Gastroesophageal sphincter (tissue), 4 donors: Measurements from ENCODE around the gene ALPP. TPM values are rescaled to one million over a fixed set of nuclear protein-coding genes. Genes with fewer than 3 reads are reported as not detected.
"Not testable (repeated sequence)": the region's sequence is repeated elsewhere in the genome, so short reads cannot be mapped to it uniquely, and the experiment has no call there.

Source experiments
- ATAC-seq: fragments of 150-250 bp; one replicate; pipeline ENCODE4 v1.9.1; 2016; ENCODE audit warnings: mild to moderate bottlenecking, moderate library complexity
- H3K27ac ChIP-seq, 4 donors: fragments of 200-600 bp; sonication (generic) in 3 of 4; 1 replicate in 3 of 4; 2 replicates in 1 of 4; pipeline ENCODE4 v1.5.1; 2016 to 2019
- H3K27me3 ChIP-seq: fragments of 200-600 bp; sonication (generic); one replicate; pipeline ENCODE4 v1.5.1; 2019
- H3K36me3 ChIP-seq, 2 donors: fragments of 200-600 bp; sonication (generic); one replicate each; pipeline ENCODE4 v1.5.1; 2019; ENCODE audit warnings: control low read depth in 1 of 2
- H3K4me1 ChIP-seq, 3 donors: fragments of 200-600 bp; sonication (generic); 1 replicate in 2 of 3; 2 replicates in 1 of 3; pipeline ENCODE4 v1.5.1; 2016 to 2019; ENCODE audit warnings: control low read depth in 2 of 3
- H3K4me3 ChIP-seq, 2 donors: fragments of 200-600 bp; sonication (generic); one replicate each; pipeline ENCODE4 v1.5.1; 2019; ENCODE audit warnings: mild to moderate bottlenecking in 1 of 2, moderate library complexity in 1 of 2
- H3K9me3 ChIP-seq, 3 donors: fragments of 200-600 bp; sonication (generic); one replicate each; pipeline ENCODE4 v1.5.1; 2017 to 2019; ENCODE audit warnings: control low read depth in 2 of 3
- EP300 ChIP-seq: sonication (generic); formaldehyde crosslinking; IDR thresholded peaks from one replicate; pipeline ENCODE4 v1.6.1; 2017; ENCODE audit warnings: antibody characterized with exemption, mild to moderate bottlenecking
- POLR2A ChIP-seq, 2 donors: fragments of 450-650 bp; IDR thresholded peaks; one replicate each; pipeline ENCODE4 v1.6.1; 2017; ENCODE audit warnings: antibody characterized with exemption in 2 of 2, mild to moderate bottlenecking in 2 of 2, moderate library complexity in 1 of 2
- POLR2AphosphoS5 ChIP-seq: sonication (generic); formaldehyde crosslinking; IDR thresholded peaks from one replicate; pipeline ENCODE4 v1.6.1; 2017; ENCODE audit warnings: antibody characterized with exemption
- WGBS, 2 donors: methylation state at CpG; one replicate each; pipeline ENCODE4 v1.1.5; 2018; ENCODE audit warnings: low coverage in 1 of 2; 5-methylcytosine and 5-hydroxymethylcytosine counted together
- total RNA-seq, 4 donors: library from RNA; depleted of rRNA; stranded (reverse); fragments of >200 nt; gene quantifications; one replicate each; pipeline ENCODE4 v1.1.0, GENCODE V29; 2016
- TF ChIP-seq, protein P1 (sequence below), 4 experiments: fragments of 200-600 bp in 2 of 4; fragments of 450-650 bp in 2 of 4; sonication (generic) in 1 of 4; IDR thresholded peaks; one replicate each; pipeline ENCODE4 v1.5.1; 2017 to 2019; ENCODE audit warnings: antibody characterized with exemption in 4 of 4, mild to moderate bottlenecking in 2 of 4, moderate library complexity in 2 of 4

Gene ALPP
- total RNA-seq, result not detected

DNA sequence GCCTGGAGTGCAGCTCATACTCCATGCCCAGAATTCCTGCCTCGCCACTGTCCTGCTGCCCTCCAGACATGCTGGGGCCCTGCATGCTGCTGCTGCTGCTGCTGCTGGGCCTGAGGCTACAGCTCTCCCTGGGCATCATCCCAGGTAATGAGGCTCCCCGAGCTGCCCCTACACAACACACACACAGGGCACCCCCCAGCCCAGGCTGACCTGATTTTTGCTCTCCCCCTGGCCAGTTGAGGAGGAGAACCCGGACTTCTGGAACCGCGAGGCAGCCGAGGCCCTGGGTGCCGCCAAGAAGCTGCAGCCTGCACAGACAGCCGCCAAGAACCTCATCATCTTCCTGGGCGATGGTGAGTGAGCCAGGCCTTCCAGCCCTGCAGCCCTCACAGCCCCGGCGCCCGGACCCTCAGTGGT, at the start of gene ALPP:
TSS of gene ALPP (plus strand) at position 17 of the 417 bp plus-strand sequence. CDS start at position 69, 52 bp downstream.
- not testable (repeated sequence) for H3K4me1 ChIP-seq

DNA sequence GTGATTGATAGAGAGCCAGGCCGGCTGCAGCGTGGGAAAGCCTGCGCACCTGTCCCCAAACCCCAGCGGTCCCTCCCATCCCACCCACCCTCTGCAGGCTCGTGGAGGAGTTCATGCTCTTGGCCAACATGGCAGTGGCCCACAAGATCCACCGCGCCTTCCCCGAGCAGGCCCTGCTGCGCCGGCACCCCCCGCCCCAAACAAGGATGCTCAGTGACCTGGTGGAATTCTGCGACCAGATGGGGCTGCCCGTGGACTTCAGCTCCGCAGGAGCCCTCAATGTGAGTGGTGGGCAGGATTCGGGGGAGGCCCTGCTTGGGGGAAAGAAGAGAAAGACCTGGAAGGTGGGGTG, 48.9 kb upstream of the ALPP start:
- Histone ChIP-seq H3K4me1 (no peaks in the 10 kb centered on the region), H3K4me3 (no peak overlapping the region), H3K9me3 (no peaks in the 10 kb centered on the region), H3K27me3 (no peaks in the 10 kb centered on the region), H3K36me3 (peaks cover 0 to 22% of the 10 kb centered on the region in 2 donors), H3K27ac (no peak overlapping the region)
- 60% methylated on average over 2 of the region's 15 CpGs; no CpG with 5 or more reads in 1 of the 2 donors for WGBS, 2 donors
- no peak for TF ChIP-seq POLR2A (IDR thresholded peaks at IDR 0.05)
- TF ChIP-seq EP300, result no peak
- no peak for TF ChIP-seq POLR2AphosphoS5
- TF ChIP-seq, protein P1, sequence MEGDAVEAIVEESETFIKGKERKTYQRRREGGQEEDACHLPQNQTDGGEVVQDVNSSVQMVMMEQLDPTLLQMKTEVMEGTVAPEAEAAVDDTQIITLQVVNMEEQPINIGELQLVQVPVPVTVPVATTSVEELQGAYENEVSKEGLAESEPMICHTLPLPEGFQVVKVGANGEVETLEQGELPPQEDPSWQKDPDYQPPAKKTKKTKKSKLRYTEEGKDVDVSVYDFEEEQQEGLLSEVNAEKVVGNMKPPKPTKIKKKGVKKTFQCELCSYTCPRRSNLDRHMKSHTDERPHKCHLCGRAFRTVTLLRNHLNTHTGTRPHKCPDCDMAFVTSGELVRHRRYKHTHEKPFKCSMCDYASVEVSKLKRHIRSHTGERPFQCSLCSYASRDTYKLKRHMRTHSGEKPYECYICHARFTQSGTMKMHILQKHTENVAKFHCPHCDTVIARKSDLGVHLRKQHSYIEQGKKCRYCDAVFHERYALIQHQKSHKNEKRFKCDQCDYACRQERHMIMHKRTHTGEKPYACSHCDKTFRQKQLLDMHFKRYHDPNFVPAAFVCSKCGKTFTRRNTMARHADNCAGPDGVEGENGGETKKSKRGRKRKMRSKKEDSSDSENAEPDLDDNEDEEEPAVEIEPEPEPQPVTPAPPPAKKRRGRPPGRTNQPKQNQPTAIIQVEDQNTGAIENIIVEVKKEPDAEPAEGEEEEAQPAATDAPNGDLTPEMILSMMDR (IDR thresholded peaks at IDR 0.05), result no peak
- no peak for ATAC-seq

More for the DNA sequence above, at the start of gene ALPP:
- H3K36me3 ChIP-seq, H3K27ac ChIP-seq, H3K9me3 ChIP-seq, H3K4me3 ChIP-seq, ATAC-seq: not testable (repeated sequence)
- WGBS, 2 donors, result 100% methylated on average over 1 of the region's 12 CpGs; no CpG with 5 or more reads in 1 of the 2 donors
- H3K27me3 ChIP-seq, result peaks cover 64% of the 10 kb centered on the region

DNA sequence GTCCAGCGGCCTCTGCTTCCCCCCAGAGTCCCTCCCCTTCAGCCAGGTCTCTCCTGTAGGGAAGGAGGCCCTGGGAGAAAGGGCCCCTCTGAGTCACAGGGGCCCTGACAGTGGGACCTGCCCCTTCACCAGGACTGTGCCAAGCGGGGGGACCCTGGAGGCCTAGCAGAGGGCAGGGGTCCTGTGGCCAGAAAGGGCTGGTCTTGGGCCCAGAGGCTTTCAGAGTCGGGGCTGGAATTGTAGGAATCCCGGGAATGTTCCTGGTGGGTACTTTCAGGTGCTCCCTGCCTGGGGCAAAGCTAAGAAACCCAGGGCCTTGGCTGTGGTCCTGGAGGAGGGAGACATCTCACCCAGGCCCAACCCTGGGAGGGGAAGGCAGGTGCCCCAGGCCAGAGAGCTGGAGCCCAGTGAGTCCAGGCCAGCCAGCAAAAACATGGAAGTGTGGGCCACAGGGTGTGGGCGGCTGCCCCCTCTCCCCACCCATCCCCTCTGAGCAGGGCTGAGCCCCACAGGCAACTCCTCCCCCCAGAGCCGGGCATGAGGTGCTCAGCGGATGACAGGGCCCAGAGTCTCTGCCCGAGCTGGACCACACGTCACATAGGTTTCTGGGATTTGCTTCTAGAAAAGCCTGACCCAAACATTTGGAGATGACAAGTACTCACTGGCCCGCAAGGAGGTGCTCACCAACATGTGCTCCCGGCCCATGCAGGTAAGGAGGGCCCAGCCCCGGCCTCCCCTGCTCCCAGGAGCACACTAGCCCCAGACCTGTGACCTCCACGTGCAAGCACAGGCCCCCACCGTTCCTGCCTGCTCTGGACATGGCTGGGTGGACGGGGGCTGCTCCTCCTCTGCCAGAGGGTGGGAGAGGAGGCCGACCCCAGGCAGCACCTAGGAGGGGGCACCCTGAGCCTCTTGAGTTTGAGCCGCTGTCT, 48.2 kb upstream of the ALPP start:
- H3K9me3 ChIP-seq, result no peaks in the 10 kb centered on the region
- no peak for TF ChIP-seq POLR2A (IDR thresholded peaks at IDR 0.05)
- no peak overlapping the region for H3K4me3 ChIP-seq
- no peaks in the 10 kb centered on the region for H3K4me1 ChIP-seq
- H3K27me3 ChIP-seq, result no peaks in the 10 kb centered on the region
- no CpG with 5 or more reads among the region's 17 CpGs for WGBS, 2 donors
- peaks cover 0 to 29% of the 10 kb centered on the region in 2 donors for H3K36me3 ChIP-seq
- no peak overlapping the region for H3K27ac ChIP-seq
- no peak for ATAC-seq

DNA sequence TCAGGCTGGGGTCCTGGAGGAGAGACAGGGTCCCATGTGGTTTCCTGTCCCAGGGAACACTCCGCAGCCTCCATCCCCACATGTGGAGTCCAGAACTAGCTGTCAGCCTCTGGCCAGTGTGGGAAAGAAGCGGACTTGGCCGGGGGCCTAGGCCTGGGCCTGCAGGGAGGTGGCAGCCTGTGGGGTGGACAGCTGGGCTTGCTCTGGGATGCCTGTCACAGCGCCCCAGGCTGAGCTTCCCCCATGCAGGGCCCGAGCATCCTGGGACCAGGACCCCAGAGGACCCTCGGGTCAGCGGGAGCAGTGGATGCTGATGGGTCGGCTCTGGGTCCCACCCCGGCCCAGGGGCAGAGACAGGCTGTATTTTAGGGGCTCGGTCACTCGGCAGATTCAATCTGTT, 47.5 kb upstream of the ALPP start:
- H3K4me1 ChIP-seq, H3K9me3 ChIP-seq, ATAC-seq, H3K27ac ChIP-seq, H3K27me3 ChIP-seq, H3K4me3 ChIP-seq: not testable (repeated sequence)
- WGBS, 2 donors, result 80% methylated on average over 1 of the region's 11 CpGs; no CpG with 5 or more reads in 1 of the 2 donors
- H3K36me3 ChIP-seq, result peaks cover 0 to 36% of the 10 kb centered on the region in 2 donors

DNA sequence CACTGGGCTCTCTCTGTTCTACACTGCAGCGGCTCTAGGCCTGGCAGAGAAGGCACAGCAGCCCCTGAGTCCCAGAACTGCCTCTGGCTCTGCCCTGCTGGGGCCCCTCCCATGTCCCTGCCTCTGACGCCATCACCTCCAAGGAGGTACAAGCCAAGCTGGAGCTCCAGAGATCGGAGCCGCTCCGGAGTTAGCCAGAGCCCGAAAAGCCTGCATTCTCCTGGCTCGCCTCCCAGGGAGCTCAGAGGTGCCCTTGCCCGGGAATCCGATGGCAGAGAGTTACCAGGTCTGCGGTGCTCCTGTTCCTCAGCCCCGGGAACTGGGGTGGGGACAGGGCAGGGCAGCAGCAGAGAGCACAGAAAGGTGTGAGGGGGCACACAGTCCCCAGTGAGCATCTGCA, 46.9 kb upstream of the ALPP start:
- H3K4me1 ChIP-seq, H3K9me3 ChIP-seq, H3K27ac ChIP-seq, H3K27me3 ChIP-seq, H3K4me3 ChIP-seq, ATAC-seq: not testable (repeated sequence)
- WGBS, 2 donors, result no CpG with 5 or more reads among the region's 11 CpGs
- peaks cover 0 to 42% of the 10 kb centered on the region in 2 donors for H3K36me3 ChIP-seq

DNA sequence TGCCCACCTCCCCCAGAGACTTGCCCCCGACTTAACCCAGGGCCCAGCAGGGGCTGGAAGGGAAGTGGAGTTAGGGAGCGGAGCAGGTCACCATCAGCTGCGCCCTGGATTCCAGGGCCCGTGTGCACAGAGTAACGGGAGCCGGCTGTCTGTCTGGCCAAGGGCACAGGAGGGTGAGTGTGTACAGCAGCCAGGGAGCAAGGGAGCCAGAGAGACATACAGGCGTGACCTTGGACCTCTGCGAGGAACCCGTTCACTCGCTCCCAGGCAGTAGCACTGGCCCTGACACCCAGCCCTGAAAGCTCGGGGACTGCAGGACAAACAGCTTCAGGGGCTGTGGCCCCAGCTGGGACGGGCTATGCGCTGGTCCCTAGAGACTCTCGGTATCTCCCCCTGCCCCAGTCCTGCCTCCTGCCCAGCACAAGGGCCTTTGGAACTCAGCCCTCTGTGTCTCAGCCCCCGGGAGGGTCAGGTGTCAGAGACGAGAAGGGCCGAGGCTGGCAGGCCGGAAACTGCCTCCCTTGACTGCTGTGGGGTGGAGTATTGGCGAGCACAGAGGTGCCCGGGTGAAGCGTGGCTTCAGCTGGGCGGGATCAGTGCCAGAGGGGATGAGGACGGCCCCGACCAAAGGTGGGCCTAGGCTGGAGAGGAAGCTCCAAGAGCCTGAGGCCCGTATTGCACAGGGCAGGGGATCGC, 46.2 kb upstream of the ALPP start:
- WGBS, 2 donors, result 56% methylated on average over 2 of the region's 26 CpGs; no CpG with 5 or more reads in 1 of the 2 donors
- ATAC-seq, H3K9me3 ChIP-seq, H3K27me3 ChIP-seq, H3K4me3 ChIP-seq, H3K27ac ChIP-seq, H3K4me1 ChIP-seq: not testable (repeated sequence)
- H3K36me3 ChIP-seq, result peaks cover 0 to 49% of the 10 kb centered on the region in 2 donors

DNA sequence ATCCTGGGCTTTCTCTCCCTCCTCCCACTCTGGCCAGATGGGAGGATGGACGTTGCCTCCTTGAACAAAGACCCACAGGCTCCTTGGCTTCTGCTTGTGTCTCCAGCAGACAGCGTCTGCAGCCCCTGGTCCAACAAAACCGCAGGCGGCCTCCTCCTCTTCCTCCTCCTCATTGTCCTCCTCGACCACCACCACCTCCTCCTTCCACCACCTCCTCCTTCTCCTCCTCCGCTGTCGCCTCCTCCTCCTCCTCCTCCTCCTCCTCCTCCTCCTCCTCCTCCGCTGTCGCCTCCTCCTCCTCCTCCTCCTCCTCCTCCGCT, 45.7 kb upstream of the ALPP start:
- no peak for ATAC-seq

More for the DNA sequence above, 45.7 kb upstream of the ALPP start:
- Histone ChIP-seq H3K4me1 (no peaks in the 10 kb centered on the region), H3K9me3 (no peaks in the 10 kb centered on the region), H3K4me3 (no peak overlapping the region), H3K27ac (no peak overlapping the region), H3K36me3 (peaks cover 0 to 50% of the 10 kb centered on the region in 2 donors), H3K27me3 (no peaks in the 10 kb centered on the region)
- TF ChIP-seq, protein P1 (IDR thresholded peaks at IDR 0.05), result no peak
- TF ChIP-seq POLR2AphosphoS5 (no peak), EP300 (no peak), POLR2A (IDR thresholded peaks at IDR 0.05) (no peak)
- 82 to 90% methylated on average over 7 to 10 of the region's 10 CpGs for WGBS, 2 donors
